Measurements from ENCODE around the gene MIA2. TPM values are rescaled to one million over a fixed set of nuclear protein-coding genes. Genes with fewer than 3 reads are reported as not detected.

Gene MIA2
- total and polyA plus RNA-seq, 2 experiments from 2014 or later: 9.5 to 10.9 TPM

- H3K27me3 Mint-ChIP-seq (ENCODE audit: insufficient read depth, low read depth, poor library complexity): no peaks in the 10 kb centered on the region
Observed at GRCh38 chr14:39291701-39292100, 58.0 kb downstream of the MIA2 start.

More at GRCh38 chr14:39291701-39292100, 58.0 kb downstream of the MIA2 start:
- H3K4me2 ChIP-seq: no peak overlapping the region
- H3K27me3 ChIP-seq (ENCODE audit: insufficient read depth): no peaks in the 10 kb centered on the region
- no peaks in the 10 kb centered on the region for H3K36me3 ChIP-seq (ENCODE audit: insufficient read depth)
- no peak overlapping the region for H3K27ac ChIP-seq (ENCODE audit: low read depth)
- peaks cover 5% of the 10 kb centered on the region; the same call in 1 of the 2 replicates for H3K9me2 ChIP-seq (ENCODE audit: insufficient read depth)
- no peak overlapping the region for H2AFZ ChIP-seq
- no peak overlapping the region for H3K4me3 ChIP-seq
- Mint-ChIP-seq H3K4me3 (no peak overlapping the region), H3K36me3 (ENCODE audit: low read depth) (peaks cover 40% of the 10 kb centered on the region), H3K27ac (no peak overlapping the region), H3K9me3 (peaks cover 10% of the 10 kb centered on the region), H3K4me1 (no peaks in the 10 kb centered on the region)
- DNase-seq (ENCODE audit: low spot score) (no peak), ATAC-seq (no peak)
- no peaks in the 10 kb centered on the region for H4K20me1 ChIP-seq (replicated peaks; ENCODE audit: insufficient read depth)
- H3K79me2 ChIP-seq (replicated peaks; ENCODE audit: insufficient read depth): no peaks in the 10 kb centered on the region
- no peak for TF ChIP-seq ZNF331 (CRISPR knock-in tag; IDR thresholded peaks at IDR 0.05; ENCODE audit: low read depth)
- TF ChIP-seq CREB1 (CRISPR knock-in tag; IDR thresholded peaks at IDR 0.05; ENCODE audit: low read depth): no peak
- no peak for TF ChIP-seq ETS1 (IDR thresholded peaks at IDR 0.05)
- no peak for TF ChIP-seq POLR2AphosphoS5 (IDR thresholded peaks at IDR 0.05; ENCODE audit: low read depth)
- no peak for TF ChIP-seq REST (IDR thresholded peaks at IDR 0.05; ENCODE audit: unreplicated experiment)
- no peak for TF ChIP-seq STAT1 (IDR thresholded peaks at IDR 0.05; ENCODE audit: unreplicated experiment)
- TF ChIP-seq ZNF462 (CRISPR knock-in tag; IDR thresholded peaks at IDR 0.05): no peak
- no peak for TF ChIP-seq NANOG (IDR thresholded peaks at IDR 0.05; ENCODE audit: borderline replicate concordance)
- no peak for TF ChIP-seq CTCF (conservative IDR thresholded peaks at IDR 0.05; ENCODE audit: low read depth in 2 of 2)
- no peak for TF ChIP-seq EZH2 (IDR thresholded peaks at IDR 0.05; ENCODE audit: low read depth, unreplicated experiment)
- TF ChIP-seq EZH2phosphoT487 (IDR thresholded peaks at IDR 0.05; ENCODE audit: unreplicated experiment): no peak
- TF ChIP-seq JUNB (IDR thresholded peaks at IDR 0.05; ENCODE audit: unreplicated experiment): no peak
- TF ChIP-seq ZNF114 (CRISPR knock-in tag; IDR thresholded peaks at IDR 0.05): no peak
- H3K4me1 ChIP-seq (ENCODE audit: insufficient read depth): no peaks in the 10 kb centered on the region
- no peaks in the 10 kb centered on the region for H3F3A ChIP-seq (replicated peaks; ENCODE audit: low read depth)
